NCI-H2196 (cell line): ENCODE results near the gene ITPKB.

Experiments
- DNase-seq: peaks from one replicate; lab custom pipeline; 2025; ENCODE audit not compliant: unreplicated experiment; lab: John Stamatoyannopoulos, UW

Gene ITPKB

GRCh38 chr1:226586116-226586515, 153.0 kb downstream of the ITPKB start:
- DNase-seq = no peak

- DNase-seq = no peak
Measured at GRCh38 chr1:226584164-226584563, 154.9 kb downstream of the ITPKB start.

- DNase-seq = no peak
Measured at GRCh38 chr1:226582966-226583365, 156.1 kb downstream of the ITPKB start.
